Lung (tissue), 12 donors: ENCODE data around the gene DLGAP4. TPM values are rescaled to one million over a fixed set of nuclear protein-coding genes. Genes with fewer than 3 reads are reported as not detected.
A peak's percentile ranks its signal among the peaks of the same experiment; 100 is the strongest.

Experiments
- ATAC-seq: fragments of 200-7000 bp; cut with Tn5 transposase; one replicate; pipeline ENCODE4 v1.9.1; 2020; ENCODE audit warnings: moderate number of reproducible peaks; ENCODE audit not compliant: insufficient read depth, low FRiP score
- DNase-seq, 3 donors: peaks; one replicate each; pipeline ENCODE4 v3.0.0-alpha.2; 2013 to 2017
- H3K27ac ChIP-seq, 2 donors: one replicate each; pipeline ENCODE4 v1.5.1; 2013; ENCODE audit warnings: mild to moderate bottlenecking in 2 of 2, moderate library complexity in 2 of 2, control low read depth in 1 of 2, inconsistent platforms in 1 of 2, low read depth in 1 of 2, low read length in 1 of 2
- H3K27me3 ChIP-seq, 3 donors: one replicate each; pipeline ENCODE4 v1.5.1; 2013; ENCODE audit warnings: low read length in 2 of 3; ENCODE audit not compliant: control insufficient read depth in 3 of 3, insufficient read depth in 3 of 3
- H3K36me3 ChIP-seq, 4 donors: one replicate each; pipeline ENCODE4 v1.5.1; 2013; ENCODE audit warnings: low read length in 4 of 4, mild to moderate bottlenecking in 1 of 4, moderate library complexity in 1 of 4; ENCODE audit not compliant: control insufficient read depth in 4 of 4, insufficient read depth in 4 of 4
- H3K4me1 ChIP-seq, 5 donors: one replicate each; pipeline ENCODE4 v1.5.1; 2013; ENCODE audit warnings: low read length in 5 of 5, mild to moderate bottlenecking in 2 of 5, moderate library complexity in 1 of 5; ENCODE audit not compliant: control insufficient read depth in 5 of 5, insufficient read depth in 5 of 5
- H3K4me3 ChIP-seq: one replicate; pipeline ENCODE4 v1.5.1; 2013; ENCODE audit warnings: mild to moderate bottlenecking, control low read depth, moderate library complexity
- H3K9ac ChIP-seq, 2 donors: one replicate each; pipeline ENCODE4 v1.5.1; 2013; ENCODE audit warnings: low read length in 2 of 2, control low read depth in 1 of 2; ENCODE audit not compliant: insufficient read depth in 1 of 2
- H3K9me3 ChIP-seq, 4 donors: one replicate each; pipeline ENCODE4 v1.5.1; 2013; ENCODE audit warnings: low read length in 3 of 4, mild to moderate bottlenecking in 1 of 4, moderate library complexity in 1 of 4; ENCODE audit not compliant: control insufficient read depth in 4 of 4, insufficient read depth in 3 of 4
- WGBS, 2 donors: extraction: QIAGEN DNeasy Blood & Tissue Kit; methylation state at CpG; one replicate each; pipeline ENCODE4 v1.1.7; 2013; 5-methylcytosine and 5-hydroxymethylcytosine counted together
- polyA plus RNA-seq, 2 donors: library from polyadenylated mRNA; stranded (reverse); fragments of 200-250 nt; gene quantifications; one replicate each; pipeline ENCODE4 v1.2.1, GENCODE V29; 2013
- total RNA-seq, 2 donors: library from RNA; depleted of rRNA in 1 of 2; stranded (reverse); fragments of >200 nt in 1 of 2; gene quantifications; one replicate each; pipeline ENCODE4 v1.2.1, GENCODE V29; 2014 to 2021
- TF ChIP-seq, protein P1 (sequence below): IDR thresholded peaks from 2 replicates; pipeline ENCODE4 v1.5.1; 2012; ENCODE audit warnings: mild to moderate bottlenecking; ENCODE audit errors: control extremely low read depth, extremely low read depth
- donor health status: control.
- donor health status: control.
- donor health status: Bipolar disorder and iron deficiency.
- donor health status: healthy.
- donor health status: DM: yes; HTN: yes; CAD: no.

The DLGAP4 gene
- total and polyA plus RNA-seq, 4 donors: 34.6 to 67.6 (median 35.8) TPM

DNA sequence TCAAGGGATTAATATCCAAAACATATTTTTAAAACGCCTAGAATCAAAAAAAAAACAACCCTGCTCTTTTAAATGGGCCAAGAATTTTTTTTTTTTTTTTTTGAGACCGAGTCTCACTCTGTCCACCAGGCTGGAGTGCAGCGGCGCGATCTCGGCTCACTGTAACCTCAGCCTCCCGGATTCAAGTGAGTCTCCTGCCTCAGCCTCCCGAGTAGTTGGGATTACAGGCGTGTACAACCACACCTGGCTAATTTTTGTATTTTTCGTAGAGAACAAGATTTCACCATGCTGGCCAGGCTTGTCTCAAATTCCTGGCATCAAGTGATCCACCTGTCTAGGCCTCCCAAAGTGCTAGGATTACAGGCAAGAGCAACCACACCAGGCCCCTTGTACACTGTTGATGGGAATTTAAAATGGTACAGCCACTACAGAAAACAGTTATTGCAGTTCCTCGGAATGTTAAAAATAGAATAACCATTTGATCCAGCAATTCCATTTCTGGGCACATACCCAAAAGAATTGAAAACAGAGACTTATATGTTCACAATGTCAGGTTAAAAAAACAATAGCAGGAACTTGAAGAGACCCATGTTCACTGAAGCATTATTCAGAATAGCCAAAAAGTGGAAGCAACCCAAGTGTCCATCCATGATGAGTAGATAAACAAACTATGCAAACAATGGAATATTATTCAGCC, 232.0 kb downstream of the DLGAP4 start:
- peak in 2 of 3 donors; percentile 36 to 46 for DNase-seq
- WGBS, 2 donors: 82 to 93% methylated on average over 11 of the region's 11 CpGs
- no peaks in the 10 kb centered on the region for H3K9me3 ChIP-seq

DNA sequence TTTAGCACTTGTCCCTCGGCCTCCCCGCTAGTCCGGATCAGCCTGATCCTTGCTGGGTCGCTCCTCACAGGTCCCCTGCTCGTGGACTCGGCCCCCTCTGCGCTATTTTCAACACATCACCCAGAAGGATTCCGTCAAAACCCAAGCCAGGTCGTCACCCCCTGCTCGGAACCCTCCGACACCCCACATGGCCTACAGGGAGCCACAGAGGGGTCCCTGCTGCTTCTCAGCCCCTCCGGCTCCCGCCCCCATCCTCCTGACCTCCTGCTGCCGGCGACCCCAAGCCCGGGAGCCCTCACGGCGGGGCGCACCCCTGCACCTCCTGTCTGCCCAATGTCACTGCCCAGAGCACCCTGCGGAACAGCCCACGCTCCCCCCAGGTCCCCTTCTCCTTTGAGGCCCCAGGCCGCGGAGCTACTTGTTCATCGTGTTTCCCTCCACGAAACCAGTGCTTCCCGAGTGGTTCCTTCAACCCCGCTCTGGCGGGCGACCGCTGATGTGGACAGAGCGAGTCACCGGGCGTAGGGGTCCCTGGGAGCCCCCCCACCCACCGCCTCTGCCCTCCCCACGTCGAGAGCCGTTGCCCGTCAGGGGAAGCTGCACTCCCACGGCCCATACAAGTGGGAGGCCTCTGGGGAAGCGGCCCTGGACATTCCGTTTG, 234.5 kb downstream of the DLGAP4 start:
- Histone ChIP-seq H3K27ac (peak overlapping the region; percentile 27 to 83), H3K9ac (no peak overlapping the region), H3K27me3 (no peaks in the 10 kb centered on the region), H3K9me3 (no peaks in the 10 kb centered on the region), H3K4me3 (peak overlapping the region; percentile 10), H3K4me1 (peaks cover 0 to 29% (median 14%) of the 10 kb centered on the region in 5 donors), H3K36me3 (peaks cover 0 to 4% (median 1%) of the 10 kb centered on the region in 4 donors)
- TF ChIP-seq, protein P1, sequence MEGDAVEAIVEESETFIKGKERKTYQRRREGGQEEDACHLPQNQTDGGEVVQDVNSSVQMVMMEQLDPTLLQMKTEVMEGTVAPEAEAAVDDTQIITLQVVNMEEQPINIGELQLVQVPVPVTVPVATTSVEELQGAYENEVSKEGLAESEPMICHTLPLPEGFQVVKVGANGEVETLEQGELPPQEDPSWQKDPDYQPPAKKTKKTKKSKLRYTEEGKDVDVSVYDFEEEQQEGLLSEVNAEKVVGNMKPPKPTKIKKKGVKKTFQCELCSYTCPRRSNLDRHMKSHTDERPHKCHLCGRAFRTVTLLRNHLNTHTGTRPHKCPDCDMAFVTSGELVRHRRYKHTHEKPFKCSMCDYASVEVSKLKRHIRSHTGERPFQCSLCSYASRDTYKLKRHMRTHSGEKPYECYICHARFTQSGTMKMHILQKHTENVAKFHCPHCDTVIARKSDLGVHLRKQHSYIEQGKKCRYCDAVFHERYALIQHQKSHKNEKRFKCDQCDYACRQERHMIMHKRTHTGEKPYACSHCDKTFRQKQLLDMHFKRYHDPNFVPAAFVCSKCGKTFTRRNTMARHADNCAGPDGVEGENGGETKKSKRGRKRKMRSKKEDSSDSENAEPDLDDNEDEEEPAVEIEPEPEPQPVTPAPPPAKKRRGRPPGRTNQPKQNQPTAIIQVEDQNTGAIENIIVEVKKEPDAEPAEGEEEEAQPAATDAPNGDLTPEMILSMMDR: no peak
- DNase-seq (peak in 2 of 3 donors; percentile 25 to 28), ATAC-seq (no peak)
- 41 to 55% methylated on average over 37 to 41 of the region's 41 CpGs for WGBS, 2 donors

More for the DNA sequence above, 232.0 kb downstream of the DLGAP4 start:
- Histone ChIP-seq H3K9ac (no peak overlapping the region), H3K27ac (peak overlapping the region in 1 of 2 donors; percentile 56), H3K27me3 (no peaks in the 10 kb centered on the region), H3K36me3 (no peaks in the 10 kb centered on the region), H3K4me3 (no peak overlapping the region), H3K4me1 (peaks cover 0 to 20% (median 8%) of the 10 kb centered on the region in 5 donors)
- no peak for ATAC-seq
- TF ChIP-seq, protein P1: no peak

DNA sequence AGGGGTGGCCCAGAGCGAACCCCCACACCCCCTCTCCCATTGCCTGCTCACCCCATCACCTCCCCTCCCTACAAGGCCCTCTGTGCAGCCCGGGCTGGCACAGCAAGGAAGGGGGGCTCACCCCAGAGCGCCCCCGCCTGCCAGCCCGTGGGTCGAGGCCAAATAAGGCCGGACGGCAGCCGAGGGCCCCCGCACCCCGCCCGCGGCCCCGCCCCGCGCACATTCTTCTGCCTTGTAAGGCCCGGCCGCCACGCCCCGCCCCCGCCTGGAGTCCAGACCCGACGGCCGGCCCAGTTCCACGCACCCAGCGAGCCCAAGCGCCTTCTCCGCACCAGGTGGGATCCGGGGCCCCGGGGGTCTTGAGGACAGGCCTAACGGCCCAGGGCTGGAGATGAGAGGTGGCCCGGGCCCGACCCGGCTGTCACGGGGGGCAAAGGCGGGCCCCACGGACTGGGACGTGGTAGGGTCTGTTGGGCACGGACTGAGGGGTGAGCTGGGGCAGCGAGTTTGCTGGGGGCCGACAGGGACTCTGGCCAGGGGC, 235.2 kb downstream of the DLGAP4 start, which contains the start of gene MYL9:
Gene MYL9, plus strand, starts transcription at position 293 of the 541 bp plus-strand sequence. CDS start 3,366 bp downstream, outside the sequence.
- Histone ChIP-seq H3K9ac (peak within 1 kb of the TSS in 1 of 2 donors; percentile 55), H3K9me3 (no peaks in the 10 kb centered on the region), H3K27me3 (no peaks in the 10 kb centered on the region), H3K27ac (peak within 1 kb of the TSS; percentile 92 to 97), H3K4me1 (peaks cover 0 to 29% (median 14%) of the 10 kb centered on the region in 5 donors), H3K36me3 (peaks cover 0 to 4% (median 3%) of the 10 kb centered on the region in 4 donors), H3K4me3 (peak within 1 kb of the TSS; percentile 72)
- DNase-seq: peak; percentile 75 to 86 (median 81)
- 2 to 7% methylated on average over 35 to 41 of the region's 41 CpGs for WGBS, 2 donors
- peak; percentile 87 for ATAC-seq
- TF ChIP-seq, protein P1: no peak
